Measurements from ENCODE around the gene PTPRCAP.

Gene PTPRCAP

GRCh38 chr11:67423891-67424613 lies 13.4 kb downstream of the PTPRCAP start:
- no peak for DNase-seq (ENCODE audit: low spot score)

- DNase-seq (ENCODE audit: low spot score) = no peak
Measured at GRCh38 chr11:67423466-67423865, 14.0 kb downstream of the PTPRCAP start.

DNA sequence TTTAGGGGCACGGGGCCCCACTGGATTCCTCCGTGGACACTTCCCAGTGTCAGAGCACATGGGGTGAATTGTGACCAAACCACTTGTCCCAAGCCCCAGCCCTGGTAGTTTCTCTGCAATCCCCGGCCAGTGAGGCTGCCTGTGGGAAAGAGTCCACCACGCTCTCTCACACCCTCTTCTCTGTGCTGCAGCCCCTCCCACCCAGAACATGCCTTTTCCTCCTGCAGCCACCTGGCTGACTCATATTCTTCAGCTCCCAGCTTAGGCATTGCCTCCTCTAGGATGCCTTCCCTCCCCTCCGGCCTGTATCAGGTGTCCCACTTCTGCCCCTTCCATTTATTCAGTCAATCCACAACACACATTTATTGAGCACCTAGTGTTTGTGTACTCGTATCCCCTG lies 14.6 kb downstream of the PTPRCAP start:
- DNase-seq (ENCODE audit: low spot score) = no peak

- DNase-seq (ENCODE audit: low spot score) = no peak
Measured at GRCh38 chr11:67421430-67422031, 16.0 kb downstream of the PTPRCAP start.

- DNase-seq (ENCODE audit: low spot score) = peak; percentile 94
Measured at GRCh38 chr11:67420646-67421429, 16.6 kb downstream of the PTPRCAP start.

GRCh38 chr11:67420147-67420645 lies 17.3 kb downstream of the PTPRCAP start:
- no peak for DNase-seq (ENCODE audit: low spot score)

- DNase-seq (ENCODE audit: low spot score) = no peak
Measured at GRCh38 chr11:67419325-67420049, 18.0 kb downstream of the PTPRCAP start.

DNA sequence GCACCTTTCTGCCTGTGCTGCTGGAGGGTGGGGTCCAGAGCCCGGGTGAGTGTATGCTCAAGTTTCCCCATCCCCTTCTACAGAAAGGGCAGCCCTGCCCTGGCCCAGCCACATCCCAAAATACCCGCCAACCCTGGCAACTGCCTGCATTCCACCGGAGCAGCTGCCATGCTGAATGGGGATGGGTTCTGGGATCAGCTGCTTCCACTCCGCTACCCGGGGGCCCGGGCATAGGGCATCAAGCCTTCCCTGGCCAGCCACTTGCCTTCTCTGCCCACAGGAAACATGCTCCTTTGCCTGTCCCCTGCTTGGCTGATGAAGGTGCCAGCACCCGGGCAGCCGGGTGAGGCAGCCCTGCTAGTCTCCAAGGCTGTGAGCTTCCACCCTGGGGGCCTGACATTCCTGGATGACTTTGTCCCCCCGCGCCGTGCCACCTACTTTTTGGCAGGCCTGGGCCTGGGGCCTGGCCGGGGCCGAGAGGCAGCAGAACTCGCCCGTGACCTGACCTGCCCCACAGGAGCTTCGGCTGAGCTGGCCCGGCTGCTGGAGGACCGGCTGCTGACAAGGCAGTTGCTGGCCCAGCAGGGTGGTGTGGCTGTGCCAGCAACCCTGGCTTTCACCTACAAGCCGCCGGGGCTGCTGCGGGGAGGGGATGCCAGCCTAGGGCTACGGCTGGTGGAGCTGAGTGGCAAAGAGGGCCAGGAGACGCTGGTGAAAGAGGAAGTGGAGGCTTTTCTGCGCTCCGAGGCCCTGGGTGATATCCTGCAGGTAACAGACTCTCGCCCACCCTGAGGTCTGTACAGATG lies 18.8 kb downstream of the PTPRCAP start:
- DNase-seq (ENCODE audit: low spot score) = no peak

DNA sequence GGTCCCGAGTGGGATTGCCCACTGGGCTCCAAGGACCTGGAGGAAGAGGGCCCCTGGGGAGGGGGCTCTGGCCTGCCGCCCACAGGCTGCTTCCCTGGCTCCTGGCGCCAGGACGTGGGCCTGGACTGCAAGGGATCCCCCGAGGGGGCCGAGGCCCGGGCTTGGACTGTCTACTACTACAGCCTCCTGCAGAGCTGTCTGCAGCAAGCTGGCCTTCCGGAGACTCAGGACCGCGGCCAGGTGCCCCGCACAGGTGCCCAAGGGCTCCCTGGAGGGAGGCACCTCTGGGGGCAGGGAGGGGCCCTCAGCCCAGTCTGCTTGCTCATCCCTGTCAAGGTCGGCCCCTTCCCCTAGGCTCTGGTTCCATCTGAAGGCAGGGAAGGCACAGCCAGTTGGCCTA lies 20.1 kb downstream of the PTPRCAP start:
- DNase-seq (ENCODE audit: low spot score) = no peak

DNA sequence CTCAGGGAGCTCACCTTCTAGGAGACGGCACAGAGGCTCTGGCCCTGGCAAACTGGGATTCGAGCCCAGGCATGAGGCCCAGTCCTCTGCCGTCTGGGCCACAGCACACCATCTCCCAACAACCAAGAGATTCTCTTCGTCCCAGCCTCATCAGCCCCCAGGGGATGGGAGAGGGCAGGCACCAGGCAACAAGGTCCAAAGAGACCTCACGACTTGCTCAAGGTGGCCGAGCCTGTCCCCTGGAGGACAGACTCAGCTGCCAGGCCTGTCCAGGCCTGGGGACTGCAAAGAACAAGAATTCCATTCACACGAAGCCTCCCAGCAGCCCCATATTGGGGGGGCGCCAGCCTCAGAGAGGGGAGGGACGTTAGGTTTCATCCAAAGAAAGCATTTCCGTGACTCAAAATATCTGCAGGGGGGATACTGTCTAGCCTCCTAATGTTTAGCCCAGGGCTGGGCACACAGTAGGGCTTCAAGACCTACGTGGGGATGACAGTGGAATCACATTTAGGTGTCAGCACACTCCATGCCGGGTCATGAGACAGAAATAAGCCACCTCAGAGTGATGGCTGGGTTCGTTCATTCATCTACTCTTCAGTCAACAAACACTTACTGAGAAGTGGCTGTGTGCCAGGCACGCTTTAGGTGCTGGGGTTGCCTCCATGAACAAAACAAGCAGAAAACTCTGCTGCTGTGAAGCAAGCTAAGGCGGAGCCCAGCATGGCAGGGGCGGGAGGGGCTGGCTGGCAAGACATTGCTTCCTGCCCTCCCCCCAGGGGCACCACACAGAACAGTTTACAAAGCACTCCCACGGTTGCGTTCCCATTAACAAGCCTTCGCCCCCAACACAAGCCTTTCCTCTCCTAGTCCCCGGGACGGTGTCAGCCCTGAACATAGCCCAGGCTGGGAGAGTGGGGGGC lies 20.8 kb downstream of the PTPRCAP start:
- DNase-seq (ENCODE audit: low spot score) = peak; percentile 68

DNA sequence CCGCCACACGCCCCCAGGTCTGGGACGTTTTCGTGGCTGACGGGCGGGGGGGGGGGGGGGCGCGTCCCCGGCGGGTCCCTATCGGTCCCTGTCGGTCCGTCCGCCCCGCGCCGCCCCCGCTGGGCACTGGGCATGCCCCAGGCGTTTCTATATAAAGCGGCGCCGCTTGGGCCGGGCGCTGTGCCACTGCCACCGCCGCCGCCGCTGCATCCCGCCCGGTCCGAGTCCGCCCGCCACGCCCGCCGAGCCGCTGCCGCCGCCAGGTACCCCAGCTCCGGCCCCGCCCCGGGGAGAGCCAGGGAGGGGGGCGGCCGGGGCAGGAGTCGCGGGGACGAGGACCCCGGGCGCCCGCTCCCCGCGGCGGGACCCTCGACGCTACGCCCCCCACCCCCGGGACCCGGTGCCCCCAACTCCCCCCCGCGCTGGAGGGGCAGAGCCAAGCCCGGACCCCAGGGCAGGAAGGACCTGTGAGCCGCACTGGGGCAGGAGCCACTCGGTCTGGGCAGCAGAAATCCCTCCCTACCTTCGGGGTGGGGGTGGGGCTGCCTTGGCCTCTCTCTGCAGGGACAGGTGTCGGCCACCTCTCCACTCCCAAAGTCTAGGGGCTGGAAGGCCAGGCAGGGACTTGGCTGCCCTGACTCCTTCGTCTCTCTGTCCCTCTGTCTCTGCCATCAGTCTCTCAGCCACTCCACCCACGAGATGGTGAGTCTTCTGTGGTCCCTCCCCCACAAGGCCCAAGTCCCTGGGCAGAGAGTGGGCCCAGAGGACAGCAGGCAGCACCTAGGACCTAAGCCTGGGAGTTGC lies 21.8 kb downstream of the PTPRCAP start, which contains the start of gene CARNS1:
Gene CARNS1 (plus strand): TSS at position 178 of the 804 bp plus-strand sequence. CDS start 522 bp downstream, at position 700.
- DNase-seq (ENCODE audit: low spot score) = no peak

DNA sequence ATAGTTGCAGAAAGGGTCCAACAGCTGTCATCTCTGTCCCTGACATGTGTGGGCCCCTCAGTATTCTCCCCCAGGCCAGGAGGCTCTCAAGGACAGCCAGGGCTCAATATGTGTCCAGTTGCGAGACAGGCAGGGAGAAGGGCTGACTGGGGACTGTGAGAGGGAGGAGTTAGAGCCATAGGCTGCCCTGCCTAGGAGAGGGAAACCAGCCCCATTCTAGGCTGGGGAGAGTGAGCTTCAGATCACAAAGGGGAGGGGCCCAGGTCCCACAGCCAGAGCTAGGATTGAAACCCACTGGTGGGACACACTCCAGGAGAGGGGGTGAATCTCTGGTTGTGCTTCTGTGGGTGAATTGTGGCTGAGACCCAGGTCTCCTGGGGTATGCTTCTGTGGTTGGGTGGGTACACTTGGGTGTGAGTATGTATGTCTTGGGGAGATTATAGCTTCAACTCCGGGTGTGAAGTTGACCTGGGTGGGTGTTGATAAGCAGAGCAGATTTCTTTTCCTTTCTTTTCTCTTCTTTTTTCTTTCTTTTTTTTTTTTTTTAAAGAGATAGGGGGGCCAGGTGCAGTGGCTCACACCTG lies 24.1 kb downstream of the PTPRCAP start:
- no peak for DNase-seq (ENCODE audit: low spot score)

DNA sequence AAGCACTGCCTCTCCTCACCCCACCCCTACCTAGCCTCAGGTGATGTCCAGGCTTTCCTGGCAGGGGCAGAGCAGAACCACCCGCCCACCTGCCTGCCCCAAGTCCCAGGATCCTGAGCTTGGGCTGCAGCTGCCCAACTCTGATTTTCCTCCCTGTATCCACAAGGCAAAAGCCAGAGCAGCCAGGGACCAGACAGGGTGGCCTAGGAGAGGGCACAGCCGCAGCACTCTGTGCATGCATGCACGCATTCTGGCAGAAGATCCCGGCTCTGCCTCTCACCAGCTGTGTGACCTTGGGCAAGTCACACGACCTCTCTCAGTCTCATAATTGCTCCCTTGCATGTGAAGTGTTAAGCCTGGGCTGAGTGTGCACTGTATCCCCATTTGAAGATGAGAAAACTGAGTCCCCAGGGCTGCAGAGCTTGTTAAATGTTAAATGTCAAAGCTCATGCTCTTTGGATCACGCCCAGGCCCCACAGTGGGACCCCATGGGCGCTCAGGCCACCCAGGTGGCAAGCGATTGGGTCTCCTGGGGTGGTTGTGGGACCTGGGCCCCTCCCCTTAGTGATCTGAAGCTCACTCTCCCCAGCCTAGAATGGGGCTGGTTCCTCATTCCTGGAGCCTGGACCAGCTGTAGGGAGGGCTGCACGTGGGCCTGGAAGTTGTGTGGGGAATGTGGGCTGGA lies 24.8 kb downstream of the PTPRCAP start:
- no peak for DNase-seq (ENCODE audit: low spot score)

GRCh38 chr11:67411785-67412152 lies 25.7 kb downstream of the PTPRCAP start:
- no peak for DNase-seq (ENCODE audit: low spot score)

- no peak for DNase-seq (ENCODE audit: low spot score)
Measured at GRCh38 chr11:67410984-67411784, 26.3 kb downstream of the PTPRCAP start.

DNA sequence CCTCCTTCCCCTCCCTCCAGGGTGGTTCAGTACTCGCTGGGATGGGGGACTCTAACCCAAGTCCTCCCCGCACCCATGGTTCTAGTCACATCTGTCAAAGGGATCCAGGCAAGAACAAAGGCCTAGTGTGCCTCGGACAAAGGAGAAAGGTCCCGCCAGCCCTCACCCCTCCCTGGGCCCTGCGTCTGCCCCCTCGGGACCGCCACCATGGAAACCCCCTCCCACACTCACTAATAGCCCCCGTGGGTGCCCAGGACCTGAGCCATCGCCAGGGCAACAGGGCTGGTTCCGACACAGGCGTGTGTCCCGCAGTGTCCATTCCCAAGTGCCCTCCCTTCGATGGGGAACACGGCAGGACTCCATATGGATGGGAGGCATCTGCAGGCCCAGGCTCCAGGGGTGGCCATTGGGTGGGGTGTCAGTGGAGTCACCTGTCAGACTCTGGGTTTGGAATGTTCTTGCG lies 27.1 kb downstream of the PTPRCAP start:
- DNase-seq (ENCODE audit: low spot score) = peak; percentile 93

DNA sequence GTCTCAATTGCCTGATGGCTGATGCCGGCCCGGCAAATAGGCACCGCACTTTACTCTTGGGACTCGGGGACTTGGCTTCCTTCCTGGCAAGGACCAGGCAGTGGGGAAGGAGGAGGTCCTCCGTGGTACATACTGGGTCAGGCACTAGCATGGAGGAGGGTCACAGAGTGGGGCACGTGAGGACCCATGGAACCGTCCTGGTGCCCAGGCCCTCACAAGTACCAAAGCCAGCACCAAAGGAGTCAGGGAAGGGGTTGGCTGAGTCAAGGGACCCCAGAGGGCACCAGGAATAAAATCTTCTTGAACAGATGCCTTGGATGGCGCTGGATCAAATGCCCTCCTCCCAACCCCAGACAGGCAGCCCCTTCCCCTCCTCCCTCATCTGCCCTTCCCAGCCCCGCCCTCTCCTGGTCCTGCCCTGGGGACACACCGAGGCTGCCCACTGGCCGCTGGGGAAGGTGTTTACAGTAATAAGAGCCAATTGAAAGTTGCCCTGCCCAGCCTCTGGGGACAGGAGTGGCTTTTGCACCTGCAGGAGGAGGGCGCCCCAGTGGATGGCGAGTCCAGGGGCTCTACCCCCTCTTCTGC lies 27.6 kb downstream of the PTPRCAP start:
- no peak for DNase-seq (ENCODE audit: low spot score)

Measured in Ammon's horn (tissue), 1 donor.